AG10803 (cell line): Measurements from ENCODE around the gene SH3D19.
A peak's percentile ranks its signal among the peaks of the same experiment; 100 is the strongest.
"Not testable (repeated sequence)": the region's sequence is repeated elsewhere in the genome, so short reads cannot be mapped to it uniquely, and the experiment has no call there.

Source experiments
- DNase-seq: peaks from one replicate; pipeline ENCODE4 v3.0.0; 2010; ENCODE audit warnings: low read depth
- H3K4me3 ChIP-seq: 2 replicates; pipeline ENCODE4 v1.5.1; 2011; ENCODE audit warnings: mild to moderate bottlenecking, low read length, control low read depth
- CTCF ChIP-seq: conservative IDR thresholded peaks from 2 replicates; pipeline ENCODE4 v1.5.1; 2011; ENCODE audit warnings: mild to moderate bottlenecking, low read length, control low read depth, inconsistent platforms

The SH3D19 gene

GRCh38 chr4:151322570-151322969, 2.8 kb downstream of the SH3D19 start:
- peak; percentile 7 for DNase-seq
- no peak overlapping the region for H3K4me3 ChIP-seq
- TF ChIP-seq CTCF: no peak

DNA sequence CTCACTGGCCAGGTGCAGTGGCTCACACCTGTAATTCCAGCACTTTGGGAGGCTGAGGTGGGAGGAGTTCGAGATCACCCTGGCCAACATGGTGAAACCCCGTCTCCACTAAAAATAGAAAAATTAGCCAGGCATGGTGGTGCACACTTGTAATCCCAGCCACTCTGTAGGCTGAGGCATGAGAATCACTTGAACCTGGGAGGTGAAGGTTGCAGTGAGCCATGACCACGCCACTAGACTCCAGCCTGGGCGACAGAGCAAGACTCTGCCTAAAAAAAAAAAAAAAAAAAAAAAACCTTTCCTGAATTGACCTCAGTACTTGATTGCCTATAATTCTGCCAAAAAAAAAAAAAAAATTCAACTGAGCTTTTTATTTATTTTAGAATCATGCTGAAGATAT, 3.2 kb downstream of the SH3D19 start:
- H3K4me3 ChIP-seq, DNase-seq: not testable (repeated sequence)

DNA sequence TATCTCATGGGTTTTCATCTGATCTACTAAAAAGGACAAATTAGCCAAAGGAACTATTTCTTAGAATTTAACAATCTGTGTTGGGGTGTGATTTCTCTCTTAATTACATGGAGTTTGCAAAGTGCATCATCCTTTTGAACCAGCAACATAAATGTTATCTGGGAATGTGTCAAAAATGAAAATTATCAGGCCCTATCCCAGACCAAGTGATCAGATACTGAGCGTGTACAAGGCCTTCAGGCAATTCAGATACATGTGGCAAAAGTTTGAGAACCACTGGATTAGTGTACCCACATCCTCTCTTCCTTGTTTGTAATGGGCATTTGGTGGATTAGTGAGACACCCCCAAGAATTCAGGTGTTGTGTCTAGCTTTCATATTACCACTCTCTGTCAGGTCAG, 3.8 kb downstream of the SH3D19 start:
- H3K4me3 ChIP-seq: no peak overlapping the region
- TF ChIP-seq CTCF: no peak
- no peak for DNase-seq

- no peak for DNase-seq
- H3K4me3 ChIP-seq: no peak overlapping the region
- no peak for TF ChIP-seq CTCF
Measured at GRCh38 chr4:151319490-151319889, 5.9 kb downstream of the SH3D19 start.

DNA sequence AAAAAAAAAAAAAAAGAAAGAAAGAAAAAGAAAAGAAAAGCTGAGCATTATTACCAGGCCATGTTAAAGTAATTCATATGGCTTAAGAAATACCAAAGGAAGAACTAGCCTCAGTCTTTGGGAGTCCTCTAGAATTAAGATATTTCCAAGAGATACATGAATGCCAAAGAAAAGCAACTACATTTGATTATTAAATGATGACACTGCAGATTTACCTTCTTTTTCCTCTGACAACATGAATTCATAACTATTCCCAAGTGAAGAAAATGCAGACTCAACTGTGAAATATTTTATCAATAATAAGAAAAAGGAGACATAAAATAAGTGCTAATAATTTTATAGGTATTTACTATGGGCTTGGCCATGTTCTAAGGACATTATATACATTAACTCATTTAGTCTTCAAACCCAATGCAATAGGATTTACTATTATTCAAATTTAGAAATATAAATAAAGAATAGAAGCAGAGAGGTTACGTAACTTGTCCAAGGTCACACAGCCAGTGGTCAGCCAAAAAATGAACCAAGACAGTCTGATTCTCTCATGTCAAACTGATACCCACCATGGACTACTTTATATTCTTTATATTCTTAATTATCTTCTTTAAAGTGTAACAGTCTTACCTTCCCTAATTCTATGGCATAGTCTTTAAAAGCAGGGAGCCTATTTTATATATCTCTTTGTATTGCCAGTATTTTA, 6.9 kb downstream of the SH3D19 start:
- no peak overlapping the region for H3K4me3 ChIP-seq
- no peak for TF ChIP-seq CTCF
- DNase-seq: no peak

GRCh38 chr4:151316645-151317044, 8.8 kb downstream of the SH3D19 start:
- TF ChIP-seq CTCF: no peak
- DNase-seq: no peak
- H3K4me3 ChIP-seq: no peak overlapping the region

- peak; percentile 8 for DNase-seq
- H3K4me3 ChIP-seq: no peak overlapping the region
Measured at GRCh38 chr4:151315212-151315886, 10.1 kb downstream of the SH3D19 start.

More at GRCh38 chr4:151315212-151315886, 10.1 kb downstream of the SH3D19 start:
- no peak for TF ChIP-seq CTCF
